ENCODE measurements around the gene GIGYF2. TPM values are rescaled to one million over a fixed set of nuclear protein-coding genes. Genes with fewer than 3 reads are reported as not detected.

Gene GIGYF2
- total and polyA plus RNA-seq, 9 donors: 22.1 to 83.6 (median 68.4) TPM

GRCh38 chr2:232696609-232697058 lies 497 bp upstream of the GIGYF2 start:
- intact Hi-C loops (cut with DNase I): no loop called here
- 22 to 36% (median 22%) methylated on average over 9 to 10 of the region's 10 CpGs for WGBS, 3 donors
- peak overlapping the region; percentile 91 for H3K4me3 ChIP-seq
- H3K9me3 ChIP-seq: no peaks in the 10 kb centered on the region
- H3K4me1 ChIP-seq (ENCODE audit: insufficient read depth): peaks cover 7% of the 10 kb centered on the region
- TF ChIP-seq, protein P1, sequence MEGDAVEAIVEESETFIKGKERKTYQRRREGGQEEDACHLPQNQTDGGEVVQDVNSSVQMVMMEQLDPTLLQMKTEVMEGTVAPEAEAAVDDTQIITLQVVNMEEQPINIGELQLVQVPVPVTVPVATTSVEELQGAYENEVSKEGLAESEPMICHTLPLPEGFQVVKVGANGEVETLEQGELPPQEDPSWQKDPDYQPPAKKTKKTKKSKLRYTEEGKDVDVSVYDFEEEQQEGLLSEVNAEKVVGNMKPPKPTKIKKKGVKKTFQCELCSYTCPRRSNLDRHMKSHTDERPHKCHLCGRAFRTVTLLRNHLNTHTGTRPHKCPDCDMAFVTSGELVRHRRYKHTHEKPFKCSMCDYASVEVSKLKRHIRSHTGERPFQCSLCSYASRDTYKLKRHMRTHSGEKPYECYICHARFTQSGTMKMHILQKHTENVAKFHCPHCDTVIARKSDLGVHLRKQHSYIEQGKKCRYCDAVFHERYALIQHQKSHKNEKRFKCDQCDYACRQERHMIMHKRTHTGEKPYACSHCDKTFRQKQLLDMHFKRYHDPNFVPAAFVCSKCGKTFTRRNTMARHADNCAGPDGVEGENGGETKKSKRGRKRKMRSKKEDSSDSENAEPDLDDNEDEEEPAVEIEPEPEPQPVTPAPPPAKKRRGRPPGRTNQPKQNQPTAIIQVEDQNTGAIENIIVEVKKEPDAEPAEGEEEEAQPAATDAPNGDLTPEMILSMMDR (IDR thresholded peaks at IDR 0.05): no peak
- TF ChIP-seq EP300 (IDR thresholded peaks at IDR 0.05) (no peak), POLR2A (IDR thresholded peaks at IDR 0.05) (no peak)
- H3K36me3 ChIP-seq: no peaks in the 10 kb centered on the region
- peak overlapping the region; percentile 88 to 96 for H3K27ac ChIP-seq
- no peak for DNase-seq
- no peaks in the 10 kb centered on the region for H3K27me3 ChIP-seq

DNA sequence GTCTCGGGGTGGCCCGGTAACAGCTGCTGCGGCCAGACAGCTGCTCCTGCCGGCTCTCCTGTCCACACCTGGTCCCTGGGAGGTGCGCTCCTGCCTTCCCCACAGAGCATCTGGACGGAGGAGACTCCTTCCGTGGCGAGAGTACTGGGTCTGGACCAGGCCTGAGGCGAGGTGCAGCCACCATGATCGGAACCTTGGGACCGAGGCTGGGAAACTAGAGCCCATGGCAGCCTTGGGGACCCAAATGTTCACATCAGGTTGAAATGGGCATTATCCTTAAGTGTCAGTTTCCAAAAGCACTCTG lies 628 bp downstream of the GIGYF2 start:
- no peaks in the 10 kb centered on the region for H3K27me3 ChIP-seq
- H3K4me1 ChIP-seq (ENCODE audit: insufficient read depth): peaks cover 10% of the 10 kb centered on the region
- TF ChIP-seq EP300 (IDR thresholded peaks at IDR 0.05) (no peak), POLR2A (IDR thresholded peaks at IDR 0.05) (no peak)
- TF ChIP-seq, protein P1 (IDR thresholded peaks at IDR 0.05): no peak
- H3K9me3 ChIP-seq: no peaks in the 10 kb centered on the region
- H3K27ac ChIP-seq: peak overlapping the region; percentile 88 to 96
- H3K4me3 ChIP-seq: peak overlapping the region; percentile 91
- DNase-seq: no peak
- no peaks in the 10 kb centered on the region for H3K36me3 ChIP-seq
- intact Hi-C loops (cut with DNase I): no loop called here
- 0 to 1% (median 0%) methylated on average over 10 to 11 of the region's 11 CpGs for WGBS, 3 donors

DNA sequence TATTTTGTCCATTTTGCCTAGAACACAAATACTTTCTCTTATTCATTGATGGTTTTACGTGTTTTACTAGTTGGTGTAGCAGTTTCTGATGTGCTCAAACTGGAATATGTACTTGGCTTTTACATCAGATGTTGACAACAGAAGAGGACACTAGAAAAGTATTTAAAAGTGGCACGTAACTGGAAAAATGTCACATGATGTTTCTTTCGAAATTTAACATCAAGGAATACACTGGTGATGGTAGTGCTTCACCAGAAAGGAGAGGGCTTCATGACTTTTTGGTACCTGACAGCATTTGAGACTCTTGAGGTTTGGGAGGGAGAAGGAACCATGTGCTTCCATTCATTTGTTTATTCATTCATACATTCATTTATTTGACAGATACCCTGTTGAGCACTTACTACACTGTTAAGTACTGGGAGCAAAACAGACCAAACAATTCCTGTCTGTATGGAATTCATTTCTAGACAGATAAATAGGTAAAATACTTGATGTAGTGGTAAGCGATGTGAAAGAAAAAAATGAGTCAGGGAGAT lies 1.5 kb downstream of the GIGYF2 start:
- peaks cover 11% of the 10 kb centered on the region for H3K4me1 ChIP-seq (ENCODE audit: insufficient read depth)
- no peak overlapping the region for H3K4me3 ChIP-seq
- H3K27me3 ChIP-seq: no peaks in the 10 kb centered on the region
- H3K27ac ChIP-seq: no peak overlapping the region
- no peaks in the 10 kb centered on the region for H3K9me3 ChIP-seq
- DNase-seq: no peak
- intact Hi-C loops (cut with DNase I): no loop called here
- no peak for TF ChIP-seq POLR2A (IDR thresholded peaks at IDR 0.05)
- TF ChIP-seq EP300 (IDR thresholded peaks at IDR 0.05): no peak
- TF ChIP-seq, protein P1 (IDR thresholded peaks at IDR 0.05): no peak
- H3K36me3 ChIP-seq: no peaks in the 10 kb centered on the region
- WGBS, 3 donors: 65 to 73% (median 70%) methylated on average over 4 of the region's 4 CpGs

GRCh38 chr2:232699110-232699509 lies 2.0 kb downstream of the GIGYF2 start:
- Histone ChIP-seq H3K4me3 (no peak overlapping the region), H3K36me3 (no peaks in the 10 kb centered on the region), H3K9me3 (no peaks in the 10 kb centered on the region), H3K27me3 (no peaks in the 10 kb centered on the region), H3K4me1 (ENCODE audit: insufficient read depth) (peaks cover 11% of the 10 kb centered on the region), H3K27ac (no peak overlapping the region)
- TF ChIP-seq, protein P1 (IDR thresholded peaks at IDR 0.05): no peak
- no peak for TF ChIP-seq EP300 (IDR thresholded peaks at IDR 0.05)
- no peak for TF ChIP-seq POLR2A (IDR thresholded peaks at IDR 0.05)
- intact Hi-C loops (cut with DNase I): no loop called here
- no peak for DNase-seq
- 76 to 84% (median 80%) methylated on average over 2 of the region's 2 CpGs for WGBS, 3 donors
